Gastroesophageal sphincter (tissue), 4 donors: ENCODE measurements around the gene ZFX. TPM values are rescaled to one million over a fixed set of nuclear protein-coding genes. Genes with fewer than 3 reads are reported as not detected.
"Not testable (repeated sequence)": the region's sequence is repeated elsewhere in the genome, so short reads cannot be mapped to it uniquely, and the experiment has no call there.

Source experiments
- ATAC-seq: fragments of 150-250 bp; one replicate; pipeline ENCODE4 v1.9.1; 2016; ENCODE audit warnings: mild to moderate bottlenecking, moderate library complexity
- H3K27ac ChIP-seq, 4 donors: fragments of 200-600 bp; sonication (generic) in 3 of 4; 1 replicate in 3 of 4; 2 replicates in 1 of 4; pipeline ENCODE4 v1.5.1; 2016 to 2019
- H3K27me3 ChIP-seq: fragments of 200-600 bp; sonication (generic); one replicate; pipeline ENCODE4 v1.5.1; 2019
- H3K36me3 ChIP-seq, 2 donors: fragments of 200-600 bp; sonication (generic); one replicate each; pipeline ENCODE4 v1.5.1; 2019; ENCODE audit warnings: control low read depth in 1 of 2
- H3K4me1 ChIP-seq, 3 donors: fragments of 200-600 bp; sonication (generic); 1 replicate in 2 of 3; 2 replicates in 1 of 3; pipeline ENCODE4 v1.5.1; 2016 to 2019; ENCODE audit warnings: control low read depth in 2 of 3
- H3K4me3 ChIP-seq, 2 donors: fragments of 200-600 bp; sonication (generic); one replicate each; pipeline ENCODE4 v1.5.1; 2019; ENCODE audit warnings: mild to moderate bottlenecking in 1 of 2, moderate library complexity in 1 of 2
- H3K9me3 ChIP-seq, 3 donors: fragments of 200-600 bp; sonication (generic); one replicate each; pipeline ENCODE4 v1.5.1; 2017 to 2019; ENCODE audit warnings: control low read depth in 2 of 3
- EP300 ChIP-seq: sonication (generic); formaldehyde crosslinking; IDR thresholded peaks from one replicate; pipeline ENCODE4 v1.6.1; 2017; ENCODE audit warnings: antibody characterized with exemption, mild to moderate bottlenecking
- POLR2A ChIP-seq, 2 donors: fragments of 450-650 bp; IDR thresholded peaks; one replicate each; pipeline ENCODE4 v1.6.1; 2017; ENCODE audit warnings: antibody characterized with exemption in 2 of 2, mild to moderate bottlenecking in 2 of 2, moderate library complexity in 1 of 2
- POLR2AphosphoS5 ChIP-seq: sonication (generic); formaldehyde crosslinking; IDR thresholded peaks from one replicate; pipeline ENCODE4 v1.6.1; 2017; ENCODE audit warnings: antibody characterized with exemption
- WGBS, 2 donors: methylation state at CpG; one replicate each; pipeline ENCODE4 v1.1.5; 2018; ENCODE audit warnings: low coverage in 1 of 2; 5-methylcytosine and 5-hydroxymethylcytosine counted together
- total RNA-seq, 4 donors: library from RNA; depleted of rRNA; stranded (reverse); fragments of >200 nt; gene quantifications; one replicate each; pipeline ENCODE4 v1.1.0, GENCODE V29; 2016
- TF ChIP-seq, protein P1 (sequence below), 4 experiments: fragments of 200-600 bp in 2 of 4; fragments of 450-650 bp in 2 of 4; sonication (generic) in 1 of 4; IDR thresholded peaks; one replicate each; pipeline ENCODE4 v1.5.1; 2017 to 2019; ENCODE audit warnings: antibody characterized with exemption in 4 of 4, mild to moderate bottlenecking in 2 of 4, moderate library complexity in 2 of 4

The ZFX gene
- total RNA-seq, 4 donors from 2014 or later = 59.6 to 94.3 (median 63.1) TPM

DNA sequence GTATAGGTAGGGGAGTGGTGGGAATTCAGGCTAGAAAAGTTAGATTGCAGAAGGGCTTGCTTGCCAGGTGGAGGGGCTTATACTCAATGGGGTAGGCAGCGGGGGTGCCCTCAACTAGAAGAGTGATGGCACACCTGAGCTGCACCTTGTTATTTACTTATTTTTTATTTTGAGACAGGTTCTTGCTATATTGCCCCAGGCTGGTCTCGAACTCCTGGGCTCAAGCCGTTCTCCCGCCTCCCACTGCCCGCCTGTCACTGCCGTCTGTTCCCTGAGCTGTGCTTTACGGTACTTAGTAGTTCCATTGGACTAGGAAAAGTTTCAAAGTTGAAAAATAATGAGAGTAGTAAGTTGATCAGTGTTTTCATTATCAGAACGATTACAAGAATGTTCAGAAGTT lies 2.0 kb downstream of the ZFX start:
- H3K36me3 ChIP-seq = no peaks in the 10 kb centered on the region
- TF ChIP-seq POLR2AphosphoS5 = no peak
- TF ChIP-seq, protein P1, sequence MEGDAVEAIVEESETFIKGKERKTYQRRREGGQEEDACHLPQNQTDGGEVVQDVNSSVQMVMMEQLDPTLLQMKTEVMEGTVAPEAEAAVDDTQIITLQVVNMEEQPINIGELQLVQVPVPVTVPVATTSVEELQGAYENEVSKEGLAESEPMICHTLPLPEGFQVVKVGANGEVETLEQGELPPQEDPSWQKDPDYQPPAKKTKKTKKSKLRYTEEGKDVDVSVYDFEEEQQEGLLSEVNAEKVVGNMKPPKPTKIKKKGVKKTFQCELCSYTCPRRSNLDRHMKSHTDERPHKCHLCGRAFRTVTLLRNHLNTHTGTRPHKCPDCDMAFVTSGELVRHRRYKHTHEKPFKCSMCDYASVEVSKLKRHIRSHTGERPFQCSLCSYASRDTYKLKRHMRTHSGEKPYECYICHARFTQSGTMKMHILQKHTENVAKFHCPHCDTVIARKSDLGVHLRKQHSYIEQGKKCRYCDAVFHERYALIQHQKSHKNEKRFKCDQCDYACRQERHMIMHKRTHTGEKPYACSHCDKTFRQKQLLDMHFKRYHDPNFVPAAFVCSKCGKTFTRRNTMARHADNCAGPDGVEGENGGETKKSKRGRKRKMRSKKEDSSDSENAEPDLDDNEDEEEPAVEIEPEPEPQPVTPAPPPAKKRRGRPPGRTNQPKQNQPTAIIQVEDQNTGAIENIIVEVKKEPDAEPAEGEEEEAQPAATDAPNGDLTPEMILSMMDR (IDR thresholded peaks at IDR 0.05) = no peak
- TF ChIP-seq POLR2A (IDR thresholded peaks at IDR 0.05) = no peak
- no peak for TF ChIP-seq EP300
- no peaks in the 10 kb centered on the region for H3K9me3 ChIP-seq
- no peaks in the 10 kb centered on the region for H3K27me3 ChIP-seq
- H3K4me3 ChIP-seq = peak overlapping the region; percentile 67 to 98
- peak overlapping the region; percentile 96 to 100 (median 100) for H3K27ac ChIP-seq
- WGBS, 2 donors = 50% methylated on average over 8 of the region's 8 CpGs; no CpG with 5 or more reads in 1 of the 2 donors
- no peak for ATAC-seq
- H3K4me1 ChIP-seq = peaks cover 0 to 74% (median 37%) of the 10 kb centered on the region in 3 donors

- Histone ChIP-seq H3K27ac (peak overlapping the region in 3 of 4 donors; percentile 39 to 96 (median 57)), H3K27me3 (no peaks in the 10 kb centered on the region), H3K9me3 (no peaks in the 10 kb centered on the region), H3K4me3 (peak overlapping the region in 1 of 2 donors; percentile 10), H3K36me3 (no peaks in the 10 kb centered on the region), H3K4me1 (peaks cover 0 to 70% (median 32%) of the 10 kb centered on the region in 3 donors)
- no peak for ATAC-seq
- TF ChIP-seq POLR2AphosphoS5 (no peak), POLR2A (IDR thresholded peaks at IDR 0.05) (no peak), EP300 (no peak)
- TF ChIP-seq, protein P1 (IDR thresholded peaks at IDR 0.05) = no peak
- WGBS, 2 donors = 7 to 16% methylated on average over 3 to 4 of the region's 4 CpGs
Measured at GRCh38 chrX:24153178-24153795, 3.8 kb downstream of the ZFX start.

- Histone ChIP-seq H3K4me3 (no peak overlapping the region), H3K27ac (peak overlapping the region in 3 of 4 donors; percentile 11 to 96 (median 57)), H3K9me3 (no peaks in the 10 kb centered on the region), H3K36me3 (no peaks in the 10 kb centered on the region), H3K4me1 (peaks cover 0 to 71% (median 32%) of the 10 kb centered on the region in 3 donors), H3K27me3 (no peaks in the 10 kb centered on the region)
- WGBS, 2 donors = 20 to 83% methylated on average over 1 to 2 of the region's 2 CpGs
- no peak for ATAC-seq
- TF ChIP-seq EP300 = no peak
- TF ChIP-seq POLR2AphosphoS5 = no peak
- TF ChIP-seq, protein P1 (IDR thresholded peaks at IDR 0.05) = no peak
- TF ChIP-seq POLR2A (IDR thresholded peaks at IDR 0.05) = no peak
Measured at GRCh38 chrX:24153796-24154189, 4.3 kb downstream of the ZFX start.

GRCh38 chrX:24154490-24155034 lies 5.0 kb downstream of the ZFX start:
- H3K4me3 ChIP-seq = no peak overlapping the region
- no peaks in the 10 kb centered on the region for H3K27me3 ChIP-seq
- no peak for TF ChIP-seq EP300
- TF ChIP-seq, protein P1 (IDR thresholded peaks at IDR 0.05) = no peak
- H3K4me1 ChIP-seq = peaks cover 0 to 78% (median 35%) of the 10 kb centered on the region in 3 donors
- 35 to 52% methylated on average over 7 of the region's 8 CpGs for WGBS, 2 donors
- H3K36me3 ChIP-seq = no peaks in the 10 kb centered on the region
- no peaks in the 10 kb centered on the region for H3K9me3 ChIP-seq
- H3K27ac ChIP-seq = peak overlapping the region in 2 of 4 donors; percentile 57 to 96
- ATAC-seq = no peak

DNA sequence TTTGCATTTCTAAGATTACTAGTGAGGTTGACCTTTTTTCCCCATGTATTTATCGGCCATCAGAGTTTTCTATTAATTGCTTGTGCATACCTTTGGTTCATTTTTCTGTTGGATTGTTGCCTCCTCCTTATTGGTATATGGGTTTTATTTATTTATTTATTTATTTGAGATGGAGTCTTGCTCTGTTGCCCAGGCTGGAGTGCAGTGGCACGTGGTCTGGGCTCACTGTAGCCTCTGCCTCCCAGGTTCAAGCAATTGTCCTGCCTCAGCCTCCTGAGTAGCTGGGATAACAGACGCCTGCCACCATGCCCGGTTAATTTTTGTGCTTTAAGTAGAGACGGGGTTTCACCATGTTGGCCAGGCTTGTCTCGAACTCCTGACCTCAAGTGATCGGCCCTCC lies 6.2 kb downstream of the ZFX start:
- ATAC-seq, H3K27me3 ChIP-seq, H3K36me3 ChIP-seq, H3K27ac ChIP-seq, H3K9me3 ChIP-seq, H3K4me3 ChIP-seq: not testable (repeated sequence)
- WGBS, 2 donors = 60 to 83% methylated on average over 1 to 2 of the region's 7 CpGs
- H3K4me1 ChIP-seq = peaks cover 0 to 90% (median 35%) of the 10 kb centered on the region in 3 donors
